Measurements from ENCODE around the gene MIB1.

MIB1 gene

DNA sequence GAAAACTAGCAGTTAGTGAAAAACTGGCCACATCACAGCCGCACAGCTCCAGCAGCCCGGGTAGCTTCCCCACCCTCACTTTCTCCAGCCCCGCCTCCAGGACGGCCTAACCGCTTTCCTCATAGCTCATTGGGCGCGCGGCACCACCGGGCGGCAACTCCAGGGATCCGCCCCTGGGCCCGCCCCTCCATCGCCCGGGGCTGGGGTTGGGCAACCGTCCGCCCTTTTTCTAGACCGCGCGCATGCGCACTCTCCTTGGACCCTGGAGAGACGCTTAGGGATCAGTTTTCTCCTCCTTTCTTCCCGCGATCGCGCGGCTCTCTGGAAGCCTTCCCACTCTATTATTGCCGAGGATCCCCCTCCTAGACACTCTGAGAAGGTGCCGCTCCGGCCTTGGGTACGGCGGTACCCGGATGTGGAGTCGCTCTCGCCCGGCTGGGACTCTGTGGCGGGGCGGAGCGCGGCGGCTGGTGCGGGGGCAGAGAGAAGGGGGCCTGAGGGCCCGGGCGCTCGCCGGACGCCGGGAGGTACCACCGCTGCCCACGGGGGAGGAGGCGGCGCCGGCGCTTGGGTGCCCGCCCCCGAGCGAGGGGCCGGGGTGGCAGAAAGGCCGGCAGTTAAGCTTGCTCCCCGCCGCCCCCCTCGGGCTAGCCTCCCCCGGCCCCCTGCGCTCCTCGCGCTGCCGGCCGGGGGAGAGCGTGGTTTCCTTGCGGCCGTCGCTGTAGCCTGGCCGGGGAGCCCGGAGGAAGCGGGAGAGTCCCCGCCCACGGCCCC, at the start of gene MIB1:
TSS of gene MIB1 (plus strand) at position 255 of the 774 bp plus-strand sequence. CDS start 792 bp downstream, outside the sequence.
- in situ Hi-C loops (cut with HindIII; ENCODE audit: low pct_ligation_motif_present, low sequenced_read_pairs) = no loop called here
- TF ChIP-seq, protein P1, sequence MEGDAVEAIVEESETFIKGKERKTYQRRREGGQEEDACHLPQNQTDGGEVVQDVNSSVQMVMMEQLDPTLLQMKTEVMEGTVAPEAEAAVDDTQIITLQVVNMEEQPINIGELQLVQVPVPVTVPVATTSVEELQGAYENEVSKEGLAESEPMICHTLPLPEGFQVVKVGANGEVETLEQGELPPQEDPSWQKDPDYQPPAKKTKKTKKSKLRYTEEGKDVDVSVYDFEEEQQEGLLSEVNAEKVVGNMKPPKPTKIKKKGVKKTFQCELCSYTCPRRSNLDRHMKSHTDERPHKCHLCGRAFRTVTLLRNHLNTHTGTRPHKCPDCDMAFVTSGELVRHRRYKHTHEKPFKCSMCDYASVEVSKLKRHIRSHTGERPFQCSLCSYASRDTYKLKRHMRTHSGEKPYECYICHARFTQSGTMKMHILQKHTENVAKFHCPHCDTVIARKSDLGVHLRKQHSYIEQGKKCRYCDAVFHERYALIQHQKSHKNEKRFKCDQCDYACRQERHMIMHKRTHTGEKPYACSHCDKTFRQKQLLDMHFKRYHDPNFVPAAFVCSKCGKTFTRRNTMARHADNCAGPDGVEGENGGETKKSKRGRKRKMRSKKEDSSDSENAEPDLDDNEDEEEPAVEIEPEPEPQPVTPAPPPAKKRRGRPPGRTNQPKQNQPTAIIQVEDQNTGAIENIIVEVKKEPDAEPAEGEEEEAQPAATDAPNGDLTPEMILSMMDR (IDR thresholded peaks at IDR 0.05; ENCODE audit: low read depth, low read length, missing control alignments) = no peak
- Histone ChIP-seq H3K27me3 (replicated peaks) (no peaks in the 10 kb centered on the region), H3K36me3 (replicated peaks) (no peaks in the 10 kb centered on the region), H3K4me3 (ENCODE audit: low read depth, low read length) (peak within 1 kb of the TSS; percentile 86), H3K27ac (peak within 1 kb of the TSS; percentile 83)
- peak; percentile 96 for DNase-seq

DNA sequence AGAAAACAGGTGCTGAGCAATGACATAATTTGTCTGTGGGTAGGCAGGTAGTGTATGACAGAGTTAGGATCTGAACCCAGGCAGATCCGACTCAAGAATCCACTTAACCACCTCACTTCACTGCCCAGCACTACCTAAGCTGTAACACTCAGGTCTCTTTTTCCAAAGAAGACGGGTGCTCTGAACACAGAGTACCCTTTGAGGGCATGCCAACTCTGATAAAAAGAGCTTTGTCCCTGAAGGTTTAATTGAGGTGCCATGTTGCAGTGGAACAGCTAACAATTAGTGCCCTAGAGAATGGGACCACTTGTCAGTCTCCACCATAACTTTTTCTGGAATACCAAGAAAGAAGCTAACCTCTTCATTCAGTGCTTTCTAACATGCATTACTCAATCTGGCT, 47.3 kb upstream of the MIB1 start:
- in situ Hi-C loops (cut with HindIII; ENCODE audit: low pct_ligation_motif_present, low sequenced_read_pairs) = no loop called here

DNA sequence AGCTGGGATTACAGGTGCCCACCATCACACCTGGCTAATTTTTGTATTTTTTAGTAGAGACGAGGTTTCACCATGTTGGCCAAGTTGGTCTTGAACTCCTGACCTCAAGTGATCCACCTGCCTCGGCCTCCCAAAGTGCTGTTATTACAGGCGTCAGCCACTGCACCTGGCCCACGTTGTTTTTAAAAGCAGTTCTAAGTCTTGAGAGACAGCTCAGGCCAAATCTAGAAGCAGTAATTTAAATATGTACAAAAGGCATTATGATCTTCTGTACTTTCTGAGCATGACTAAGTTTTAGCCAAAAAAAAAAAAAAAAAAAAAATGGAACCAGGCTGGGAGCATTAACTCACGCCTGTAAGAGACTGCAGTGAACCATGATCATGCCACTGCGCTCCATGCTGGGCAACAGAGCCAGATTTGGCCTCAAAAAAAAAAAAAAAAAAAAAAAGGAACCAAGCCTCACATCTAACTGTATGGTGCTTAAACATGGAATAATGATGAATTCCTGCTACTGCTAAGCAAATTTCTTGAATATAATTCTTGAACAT, 40.0 kb upstream of the MIB1 start:
- TF ChIP-seq, protein P1 (IDR thresholded peaks at IDR 0.05; ENCODE audit: low read depth, low read length, missing control alignments) = no peak
- Histone ChIP-seq H3K27me3 (replicated peaks) (no peaks in the 10 kb centered on the region), H3K4me3 (ENCODE audit: low read depth, low read length) (no peak overlapping the region), H3K27ac (no peak overlapping the region), H3K36me3 (replicated peaks) (no peaks in the 10 kb centered on the region)
- DNase-seq = no peak
- in situ Hi-C loops (cut with HindIII; ENCODE audit: low pct_ligation_motif_present, low sequenced_read_pairs) = no loop called here

More for the DNA sequence above, 47.3 kb upstream of the MIB1 start:
- TF ChIP-seq, protein P1 (IDR thresholded peaks at IDR 0.05; ENCODE audit: low read depth, low read length, missing control alignments) = no peak
- H3K27ac ChIP-seq = no peak overlapping the region
- no peak overlapping the region for H3K4me3 ChIP-seq (ENCODE audit: low read depth, low read length)
- no peaks in the 10 kb centered on the region for H3K27me3 ChIP-seq (replicated peaks)
- H3K36me3 ChIP-seq (replicated peaks) = no peaks in the 10 kb centered on the region
- DNase-seq = no peak

DNA sequence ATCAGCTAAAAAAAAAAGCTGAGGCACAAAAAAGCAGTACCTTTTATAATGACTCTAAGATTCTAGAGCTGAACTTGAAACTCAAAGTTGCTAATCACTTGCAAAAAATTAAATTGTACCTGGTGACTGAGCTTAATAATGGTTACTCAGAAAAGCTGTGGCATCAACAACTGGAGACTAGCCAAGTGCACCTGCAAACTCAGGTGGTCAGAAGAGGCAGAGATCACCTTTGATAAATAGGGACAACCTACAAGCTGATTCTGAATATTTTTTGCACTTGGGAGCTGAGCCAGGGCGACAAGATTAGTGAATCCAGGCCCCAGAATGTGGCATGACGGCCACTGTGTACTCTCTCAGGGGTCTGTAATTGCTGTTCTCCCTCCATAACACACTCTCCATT, 39.0 kb upstream of the MIB1 start:
- in situ Hi-C loops (cut with HindIII; ENCODE audit: low pct_ligation_motif_present, low sequenced_read_pairs) = no loop called here

DNA sequence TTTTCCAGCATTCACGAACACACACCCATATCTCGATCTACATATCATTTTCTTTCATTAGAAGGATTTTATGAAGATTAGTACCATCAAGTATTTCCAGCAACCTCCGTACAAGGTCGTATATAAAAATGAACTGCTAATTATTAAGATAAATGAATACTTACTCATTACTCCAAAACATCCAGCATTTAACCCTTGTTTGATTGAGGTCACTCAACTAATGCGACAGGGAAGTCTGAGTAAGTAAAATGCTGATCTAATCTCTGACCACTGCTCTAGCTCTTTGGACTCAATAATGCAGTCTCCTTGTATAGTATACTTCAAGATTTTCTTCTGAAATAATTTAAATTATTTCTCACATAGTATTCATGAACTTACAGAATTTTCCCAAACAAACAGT, 38.0 kb upstream of the MIB1 start:
- H3K36me3 ChIP-seq (replicated peaks) = no peaks in the 10 kb centered on the region
- in situ Hi-C loops (cut with HindIII; ENCODE audit: low pct_ligation_motif_present, low sequenced_read_pairs) = no loop called here
- H3K27ac ChIP-seq = no peak overlapping the region
- H3K27me3 ChIP-seq (replicated peaks) = no peaks in the 10 kb centered on the region
- no peak overlapping the region for H3K4me3 ChIP-seq (ENCODE audit: low read depth, low read length)
- no peak for DNase-seq
- TF ChIP-seq, protein P1 (IDR thresholded peaks at IDR 0.05; ENCODE audit: low read depth, low read length, missing control alignments) = no peak

More for the DNA sequence above, 39.0 kb upstream of the MIB1 start:
- H3K4me3 ChIP-seq (ENCODE audit: low read depth, low read length) = no peak overlapping the region
- H3K27ac ChIP-seq = no peak overlapping the region
- DNase-seq = no peak
- no peaks in the 10 kb centered on the region for H3K36me3 ChIP-seq (replicated peaks)
- TF ChIP-seq, protein P1 (IDR thresholded peaks at IDR 0.05; ENCODE audit: low read depth, low read length, missing control alignments) = no peak
- H3K27me3 ChIP-seq (replicated peaks) = no peaks in the 10 kb centered on the region
